ENCODE data around the gene TACO1.

Gene TACO1

GRCh38 chr17:63641692-63642448, 41.2 kb downstream of the TACO1 start:
- DNase-seq, result no peak

GRCh38 chr17:63644846-63645245, 44.2 kb downstream of the TACO1 start:
- no peak for DNase-seq

- peak; percentile 49 for DNase-seq
Observed at GRCh38 chr17:63645775-63646487, 45.2 kb downstream of the TACO1 start.

GRCh38 chr17:63646488-63646806, 45.8 kb downstream of the TACO1 start:
- DNase-seq, result no peak

GRCh38 chr17:63647065-63647725, 46.5 kb downstream of the TACO1 start:
- peak; percentile 76 for DNase-seq

GRCh38 chr17:63647936-63648335, 47.2 kb downstream of the TACO1 start:
- DNase-seq, result no peak

GRCh38 chr17:63649813-63650212, 49.1 kb downstream of the TACO1 start:
- no peak for DNase-seq

- DNase-seq, result no peak
Observed at GRCh38 chr17:63652106-63652505, 51.4 kb downstream of the TACO1 start.

- peak; percentile 15 for DNase-seq
Observed at GRCh38 chr17:63653050-63653449, 52.4 kb downstream of the TACO1 start.

GRCh38 chr17:63657786-63658185, 57.1 kb downstream of the TACO1 start:
- no peak for DNase-seq
